HG02973 (cell line): ENCODE data around the gene PTPN13.
A peak's percentile ranks its signal among the peaks of the same experiment; 100 is the strongest.

ENCODE experiments used
- ATAC-seq: cut with Tn5 transposase; IDR thresholded peaks from one replicate; pipeline ENCODE4 v1.9.1; 2021; ENCODE audit warnings: moderate library complexity; ENCODE audit not compliant: unreplicated experiment

Gene PTPN13, protein sequence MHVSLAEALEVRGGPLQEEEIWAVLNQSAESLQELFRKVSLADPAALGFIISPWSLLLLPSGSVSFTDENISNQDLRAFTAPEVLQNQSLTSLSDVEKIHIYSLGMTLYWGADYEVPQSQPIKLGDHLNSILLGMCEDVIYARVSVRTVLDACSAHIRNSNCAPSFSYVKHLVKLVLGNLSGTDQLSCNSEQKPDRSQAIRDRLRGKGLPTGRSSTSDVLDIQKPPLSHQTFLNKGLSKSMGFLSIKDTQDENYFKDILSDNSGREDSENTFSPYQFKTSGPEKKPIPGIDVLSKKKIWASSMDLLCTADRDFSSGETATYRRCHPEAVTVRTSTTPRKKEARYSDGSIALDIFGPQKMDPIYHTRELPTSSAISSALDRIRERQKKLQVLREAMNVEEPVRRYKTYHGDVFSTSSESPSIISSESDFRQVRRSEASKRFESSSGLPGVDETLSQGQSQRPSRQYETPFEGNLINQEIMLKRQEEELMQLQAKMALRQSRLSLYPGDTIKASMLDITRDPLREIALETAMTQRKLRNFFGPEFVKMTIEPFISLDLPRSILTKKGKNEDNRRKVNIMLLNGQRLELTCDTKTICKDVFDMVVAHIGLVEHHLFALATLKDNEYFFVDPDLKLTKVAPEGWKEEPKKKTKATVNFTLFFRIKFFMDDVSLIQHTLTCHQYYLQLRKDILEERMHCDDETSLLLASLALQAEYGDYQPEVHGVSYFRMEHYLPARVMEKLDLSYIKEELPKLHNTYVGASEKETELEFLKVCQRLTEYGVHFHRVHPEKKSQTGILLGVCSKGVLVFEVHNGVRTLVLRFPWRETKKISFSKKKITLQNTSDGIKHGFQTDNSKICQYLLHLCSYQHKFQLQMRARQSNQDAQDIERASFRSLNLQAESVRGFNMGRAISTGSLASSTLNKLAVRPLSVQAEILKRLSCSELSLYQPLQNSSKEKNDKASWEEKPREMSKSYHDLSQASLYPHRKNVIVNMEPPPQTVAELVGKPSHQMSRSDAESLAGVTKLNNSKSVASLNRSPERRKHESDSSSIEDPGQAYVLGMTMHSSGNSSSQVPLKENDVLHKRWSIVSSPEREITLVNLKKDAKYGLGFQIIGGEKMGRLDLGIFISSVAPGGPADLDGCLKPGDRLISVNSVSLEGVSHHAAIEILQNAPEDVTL (N-terminal part only)

GRCh38 chr4:86593688-86594558 is at the start of gene PTPN13:
Gene PTPN13, plus strand, starts transcription at chr4:86594315. Its CDS starts 40,942 bp downstream, at chr4:86635257.
- peak; percentile 96 for ATAC-seq

GRCh38 chr4:86547140-86547539 is 47.0 kb upstream of the PTPN13 start:
- ATAC-seq: no peak

DNA sequence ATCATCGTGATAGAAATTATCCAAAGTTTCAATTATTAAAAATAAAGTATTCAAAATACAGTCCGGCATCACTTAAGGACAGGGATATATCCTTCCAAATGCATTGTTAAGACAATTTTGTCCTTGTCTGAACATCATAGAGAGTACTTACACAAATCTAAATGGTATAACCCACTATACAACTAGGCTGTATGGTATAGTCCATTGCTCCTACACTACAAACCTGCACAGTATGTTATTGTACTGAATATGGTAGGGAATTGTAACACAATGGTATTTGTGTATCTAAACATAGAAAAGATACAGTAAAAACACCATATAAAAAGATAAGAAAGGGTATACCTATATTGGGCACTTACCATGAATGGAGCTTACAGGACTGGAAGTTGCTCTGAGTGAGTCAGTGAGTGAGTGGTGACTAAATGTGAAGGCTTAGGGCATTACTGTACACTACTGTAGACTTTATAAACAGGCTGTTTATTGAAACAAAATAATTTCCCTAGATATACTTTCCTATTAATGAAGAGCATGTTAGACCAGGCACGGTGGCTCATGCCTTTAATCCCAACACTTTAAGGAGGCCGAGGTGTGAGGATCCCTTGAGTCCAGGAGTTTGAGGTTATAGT is 44.8 kb upstream of the PTPN13 start:
- no peak for ATAC-seq

GRCh38 chr4:86551387-86551786 is 42.7 kb upstream of the PTPN13 start:
- ATAC-seq: no peak

GRCh38 chr4:86554646-86555045 is 39.5 kb upstream of the PTPN13 start:
- no peak for ATAC-seq

DNA sequence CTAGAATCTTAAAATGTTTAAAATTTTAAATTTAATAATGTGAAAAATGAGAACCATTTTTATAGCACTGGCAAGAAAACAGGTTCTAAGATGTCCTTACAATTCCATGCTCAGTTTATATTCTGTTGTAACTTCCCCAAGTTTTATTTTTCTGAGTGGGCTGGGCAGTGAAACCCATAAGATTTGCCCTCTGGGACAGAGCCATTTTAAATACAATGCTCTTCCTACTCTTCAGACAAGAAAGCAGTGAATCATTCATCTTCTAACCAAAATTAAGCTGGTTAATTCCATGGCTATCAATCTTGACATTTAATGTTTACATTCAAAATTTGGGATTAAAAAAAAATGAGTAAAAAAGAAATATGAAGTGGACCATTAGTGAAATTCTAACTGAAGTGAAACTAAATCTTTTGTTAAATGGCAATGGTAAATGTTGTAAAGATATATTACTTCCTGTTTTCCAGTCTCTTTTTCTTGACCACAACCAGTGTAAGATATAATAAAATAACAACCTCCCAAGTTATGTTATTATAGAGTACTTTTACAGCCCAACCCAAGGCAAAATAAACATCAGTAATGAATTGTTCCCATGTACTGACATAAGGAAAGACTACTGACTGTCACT is 37.2 kb upstream of the PTPN13 start:
- peak; percentile 36 for ATAC-seq

DNA sequence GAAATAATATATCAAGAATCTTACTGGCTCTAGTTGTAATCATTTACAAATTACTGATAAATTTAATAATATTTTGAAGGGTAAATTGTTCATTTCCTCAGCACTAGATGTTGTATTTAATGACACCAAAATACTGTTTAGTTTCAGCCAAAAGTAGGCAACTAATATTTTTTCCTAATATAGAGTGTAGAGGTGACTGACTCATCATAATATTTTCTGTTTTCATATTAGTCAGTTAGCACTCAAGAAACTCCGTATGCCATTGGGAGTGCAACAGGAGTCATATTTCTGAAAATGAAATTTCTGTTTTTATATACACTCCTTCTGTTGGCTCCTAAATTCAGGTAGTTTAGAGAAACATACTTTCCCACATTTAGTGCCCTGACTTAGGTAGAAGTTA is 36.6 kb upstream of the PTPN13 start:
- peak; percentile 93 for ATAC-seq

DNA sequence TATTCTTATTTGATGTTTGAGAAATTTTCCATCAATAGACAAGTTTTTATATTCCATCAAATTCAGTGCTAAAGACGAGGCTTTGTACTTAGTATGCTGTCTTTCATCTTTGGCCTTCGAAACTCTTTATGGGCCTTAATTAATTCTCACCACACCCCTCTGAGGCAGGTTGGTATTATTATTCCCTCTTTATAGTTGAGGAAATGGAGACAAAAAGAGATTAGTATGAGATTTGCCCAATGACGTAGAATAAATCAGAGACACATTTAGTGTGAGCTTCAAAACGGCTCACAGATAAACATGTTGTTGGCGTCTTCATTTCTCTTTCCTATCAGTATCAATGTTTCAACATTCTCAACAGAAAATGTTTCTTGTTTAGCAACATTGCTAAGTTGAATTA is 35.9 kb upstream of the PTPN13 start:
- no peak for ATAC-seq

DNA sequence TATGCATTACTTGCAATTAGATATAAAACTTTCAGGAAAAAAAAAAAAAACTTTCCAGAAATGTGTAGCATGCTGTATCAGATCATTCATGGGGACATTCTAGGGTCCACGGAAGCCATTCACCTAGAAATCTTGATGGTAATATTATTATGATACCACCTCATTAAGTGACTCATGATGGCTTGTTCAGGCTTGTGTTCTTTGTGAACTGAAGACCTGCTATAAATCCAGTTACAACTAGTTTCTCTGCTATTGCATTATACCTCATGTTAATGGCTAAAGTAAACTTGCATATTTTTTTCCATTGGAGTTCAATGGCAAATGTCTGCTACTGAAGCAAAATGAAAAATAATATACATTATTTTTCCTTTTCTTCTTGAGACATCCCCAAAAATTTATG is 35.3 kb upstream of the PTPN13 start:
- ATAC-seq: no peak

- ATAC-seq: no peak
These were observed 33.7 kb upstream of the PTPN13 start for GRCh38 chr4:86560447-86560846.

DNA sequence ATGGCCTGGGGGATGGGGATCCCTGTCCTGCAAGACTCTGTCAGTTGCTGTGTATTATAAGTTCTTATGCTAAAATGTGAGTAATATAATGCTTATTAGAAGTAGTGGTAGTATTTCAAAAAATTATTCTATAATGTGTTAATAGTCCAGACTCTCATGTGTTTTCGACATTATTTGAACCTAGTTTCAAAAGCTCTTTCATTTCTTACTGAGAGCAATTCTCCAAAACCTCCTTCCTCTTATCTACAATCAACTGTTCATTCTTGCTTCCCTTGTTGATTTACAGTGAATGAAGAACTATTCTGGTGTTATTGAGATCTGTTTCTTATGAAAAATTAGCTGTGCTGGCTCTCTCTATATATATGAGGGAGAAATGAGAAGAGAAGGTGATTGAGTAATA is 32.9 kb upstream of the PTPN13 start:
- no peak for ATAC-seq

GRCh38 chr4:86563416-86563815 is 30.7 kb upstream of the PTPN13 start:
- no peak for ATAC-seq

DNA sequence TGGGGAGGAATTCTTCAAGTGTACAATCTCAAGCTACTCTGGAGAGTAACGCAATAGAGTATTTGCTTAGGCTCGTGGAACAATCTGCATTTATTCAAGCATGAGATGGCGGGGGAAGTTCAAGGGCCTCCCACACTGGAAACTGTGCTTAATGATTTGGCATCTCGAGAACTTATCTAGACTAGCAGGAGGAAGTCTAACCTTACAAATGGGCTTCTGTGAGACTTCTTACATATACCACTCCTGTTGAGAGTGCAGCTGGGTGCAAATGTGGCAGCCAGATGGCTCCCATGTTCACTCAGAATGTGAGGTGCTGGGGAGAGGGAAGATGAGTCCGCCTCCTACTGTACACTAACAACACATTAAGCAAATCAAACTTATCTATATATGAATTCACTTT is 29.3 kb upstream of the PTPN13 start:
- ATAC-seq: no peak

DNA sequence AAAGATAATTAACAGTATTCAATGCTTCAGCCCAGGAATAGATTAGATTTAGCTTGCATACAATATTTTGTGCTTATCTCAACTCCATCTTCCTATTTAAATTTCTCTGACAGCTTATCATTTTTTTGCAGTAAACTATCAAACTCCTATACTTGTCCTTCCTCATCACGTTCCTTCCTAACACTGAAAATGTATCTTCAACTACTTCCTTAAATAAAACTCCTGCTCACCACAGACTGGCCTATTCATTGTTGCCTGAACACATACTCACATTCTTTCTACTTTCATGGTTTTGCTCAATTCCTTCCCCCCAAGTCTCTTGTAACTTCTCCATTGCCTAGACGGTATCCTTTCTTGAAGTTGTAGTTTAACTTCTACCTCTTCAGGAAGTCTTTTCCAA is 28.5 kb upstream of the PTPN13 start:
- no peak for ATAC-seq

DNA sequence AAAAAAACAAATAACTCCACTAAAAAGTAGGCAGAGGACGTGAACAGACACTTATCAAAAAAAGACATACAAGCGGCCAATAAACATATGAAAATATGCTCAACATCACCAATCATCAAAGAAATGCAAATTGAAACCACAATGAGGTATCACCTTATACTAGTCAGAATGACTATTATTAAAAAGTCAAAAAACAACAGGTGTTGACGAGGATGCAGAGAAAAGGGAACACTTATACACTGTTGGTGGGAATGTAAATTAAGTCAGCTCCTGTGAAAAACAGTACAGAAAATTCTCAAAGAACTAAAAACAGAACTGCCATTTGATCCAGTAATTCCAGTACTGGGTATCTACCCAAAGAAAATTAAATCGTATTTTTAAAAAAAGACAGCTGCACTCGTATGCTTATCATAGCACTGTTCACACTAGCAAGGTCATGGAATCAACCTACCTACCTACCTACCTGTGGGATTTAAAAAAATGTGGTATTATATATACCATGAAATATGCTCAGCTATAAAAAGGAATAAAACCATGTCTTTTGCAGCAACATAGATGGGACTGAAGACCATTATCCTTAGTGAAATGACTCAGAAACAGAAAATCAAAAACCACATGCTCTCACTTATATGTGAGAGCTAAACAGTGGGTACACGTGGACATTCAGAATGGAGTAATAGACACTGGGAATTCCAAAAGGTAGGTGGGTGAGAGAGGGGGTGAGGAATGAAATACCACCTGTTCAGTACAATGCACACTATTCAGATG is 24.8 kb upstream of the PTPN13 start:
- peak; percentile 55 for ATAC-seq

DNA sequence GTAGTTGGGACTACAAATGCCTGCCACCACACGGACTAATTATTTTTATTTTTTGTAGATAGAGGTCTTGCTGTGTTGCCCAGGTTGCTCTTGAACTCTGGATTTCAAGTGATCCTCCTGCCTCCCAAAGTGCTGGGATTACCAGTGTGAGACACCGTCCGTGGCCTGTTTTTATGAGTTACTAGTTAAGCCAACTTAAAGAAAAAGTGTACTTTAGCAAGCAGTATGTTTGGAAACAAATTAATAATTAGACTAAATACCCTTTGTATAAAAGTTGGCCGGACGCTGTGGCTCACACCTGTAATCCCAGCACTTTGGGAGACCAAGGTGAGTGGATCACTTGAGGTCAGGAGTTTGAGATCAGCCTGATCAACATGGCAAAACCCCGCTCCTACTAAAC is 14.2 kb upstream of the PTPN13 start:
- ATAC-seq: no peak

DNA sequence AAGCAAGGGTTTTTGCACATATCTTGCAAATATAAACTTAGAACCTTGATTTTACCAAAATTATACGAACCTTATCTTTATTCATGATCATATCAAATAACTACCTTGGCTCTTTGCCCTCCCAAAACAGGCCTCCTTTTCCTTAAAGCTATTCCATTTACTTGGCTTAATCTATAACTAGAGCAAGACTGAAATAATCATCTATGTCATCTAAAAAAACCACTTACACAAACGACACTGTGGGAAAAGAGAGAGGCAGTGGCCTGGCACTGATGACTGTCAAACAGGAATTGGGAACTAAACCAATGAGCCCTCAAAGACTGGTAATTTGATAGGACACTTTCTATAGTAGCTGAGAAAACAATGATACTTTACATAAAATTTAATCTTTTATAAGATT is 11.7 kb upstream of the PTPN13 start:
- ATAC-seq: no peak

GRCh38 chr4:86586160-86586572 is 7.9 kb upstream of the PTPN13 start:
- no peak for ATAC-seq
